HepG2 (cell line): ENCODE results near the gene EMC9. TPM values are rescaled to one million over a fixed set of nuclear protein-coding genes. Genes with fewer than 3 reads are reported as not detected.
A peak's percentile ranks its signal among the peaks of the same experiment; 100 is the strongest.

Experiments
- BORCS8-MEF2B ChIP-seq: sonication (generic); formaldehyde crosslinking; IDR thresholded peaks from 2 replicates; pipeline ENCODE4 v1.8.0; 2022; ENCODE audit warnings: mild to moderate bottlenecking, missing genetic modification reagents
- BRF2 ChIP-seq: sonication (generic); formaldehyde crosslinking; IDR thresholded peaks from 2 replicates; pipeline ENCODE4 v1.8.1; 2022; ENCODE audit warnings: mild to moderate bottlenecking, missing genetic modification reagents
- CC2D1A ChIP-seq: sonication (generic); formaldehyde crosslinking; IDR thresholded peaks from 2 replicates; pipeline ENCODE4 v1.8.1; 2023; ENCODE audit warnings: mild to moderate bottlenecking, missing genetic modification reagents
- KDM2A ChIP-seq: sonication (generic); formaldehyde crosslinking; IDR thresholded peaks from 2 replicates; pipeline ENCODE4 v1.4.0; 2020; ENCODE audit warnings: low read depth, missing genetic modification reagents, borderline replicate concordance
- PAX8 ChIP-seq: sonication (generic); formaldehyde crosslinking; IDR thresholded peaks from 2 replicates; pipeline ENCODE4 v1.8.0; 2022; ENCODE audit warnings: mild to moderate bottlenecking, missing genetic modification reagents, borderline replicate concordance
- PPARG ChIP-seq: conservative IDR thresholded peaks from 2 replicates; pipeline ENCODE4 v1.6.1; 2016; ENCODE audit warnings: missing biosample characterization, missing genetic modification reagents
- RBFOX2 ChIP-seq: fragments of 200-400 bp; formaldehyde crosslinking; IDR thresholded peaks from 2 replicates; pipeline ENCODE4 v1.6.1; 2017; ENCODE audit warnings: low read depth, mild to moderate bottlenecking, low read length
- SMYD3 ChIP-seq: sonication (generic); formaldehyde crosslinking; IDR thresholded peaks from 2 replicates; pipeline ENCODE4 v1.8.1; 2023; ENCODE audit warnings: mild to moderate bottlenecking, missing genetic modification reagents
- SSRP1 ChIP-seq: IDR thresholded peaks from 2 replicates; pipeline ENCODE4 v1.6.1; 2016; ENCODE audit warnings: control low read depth
- TARDBP ChIP-seq: sonication (generic); formaldehyde crosslinking; IDR thresholded peaks from 2 replicates; pipeline ENCODE4 v1.8.0; 2022; ENCODE audit warnings: mild to moderate bottlenecking, missing genetic modification reagents
- ZBTB7B ChIP-seq: sonication (generic); formaldehyde crosslinking; IDR thresholded peaks from 2 replicates; pipeline ENCODE4 v1.4.0; 2020; ENCODE audit warnings: missing genetic modification reagents
- ZC3H4 ChIP-seq: sonication (generic); formaldehyde crosslinking; IDR thresholded peaks from 2 replicates; pipeline ENCODE4 v1.4.0; 2020; ENCODE audit warnings: missing genetic modification reagents, borderline replicate concordance
- ZNF275 ChIP-seq: sonication (generic); formaldehyde crosslinking; IDR thresholded peaks from 2 replicates; pipeline ENCODE4 v1.8.0; 2022; ENCODE audit warnings: missing genetic modification reagents, mild to moderate bottlenecking, inconsistent platforms, borderline replicate concordance
- ZNF607 ChIP-seq: sonication (generic); formaldehyde crosslinking; IDR thresholded peaks from 2 replicates; pipeline ENCODE4 v1.5.1; 2020; ENCODE audit warnings: missing genetic modification reagents, mild to moderate bottlenecking, borderline replicate concordance
- ZNF790 ChIP-seq: sonication (generic); formaldehyde crosslinking; IDR thresholded peaks from 2 replicates; pipeline ENCODE4 v1.8.0; 2022; ENCODE audit warnings: missing genetic modification reagents, mild to moderate bottlenecking, borderline replicate concordance
- polyA plus RNA-seq, 8 experiments: library from polyadenylated mRNA; depleted of rRNA in 3 of 8; stranded (reverse) in 7 of 8; unstranded in 1 of 8; fragments of >200 nt; fragmentation: Illumina TruSeq in 4 of 8; extraction: Trizol in 4 of 8; gene quantifications; 2 replicates each; pipeline versions ENCODE4 v1.2.1 to v1.2.3, GENCODE V29; 2011 to 2016; ENCODE audit warnings: low read depth in 4 of 8, missing spikeins in 1 of 8, mixed read lengths in 1 of 8; ENCODE audit not compliant: insufficient read depth in 1 of 8
- total RNA-seq, 5 experiments: library from RNA; depleted of rRNA; stranded (reverse); fragments of >200 nt; fragmentation: Illumina TruSeq; extraction: Trizol; gene quantifications; 2 replicates each; pipeline ENCODE4 v1.2.3, GENCODE V29; 2016; ENCODE audit warnings: low read depth in 1 of 5
- TF ChIP-seq, protein P1 (sequence below): sonication (generic); formaldehyde crosslinking; IDR thresholded peaks from 2 replicates; pipeline ENCODE4 v1.8.0; 2022; ENCODE audit warnings: mild to moderate bottlenecking, missing genetic modification reagents; ENCODE audit not compliant: insufficient replicate concordance
- TF ChIP-seq, protein P2 (sequence below): sonication (generic); formaldehyde crosslinking; IDR thresholded peaks from 2 replicates; pipeline ENCODE4 v1.8.1; 2023; ENCODE audit warnings: mild to moderate bottlenecking, missing genetic modification reagents, borderline replicate concordance
- TF ChIP-seq, protein P3 (sequence below): sonication (generic); formaldehyde crosslinking; IDR thresholded peaks from 2 replicates; pipeline ENCODE4 v1.9.0; 2021; ENCODE audit warnings: missing genetic modification reagents, borderline replicate concordance
- TF ChIP-seq, protein P4 (sequence below): sonication (generic); formaldehyde crosslinking; IDR thresholded peaks from 2 replicates; pipeline ENCODE4 v1.4.0; 2020; ENCODE audit warnings: mild to moderate bottlenecking, missing genetic modification reagents

Gene EMC9
- total and polyA plus RNA-seq, 2 of the 13 experiments (the other 11 are each of a cell fraction or from before 2014, with no cell fraction given), result 60.5 to 78.7 TPM

DNA sequence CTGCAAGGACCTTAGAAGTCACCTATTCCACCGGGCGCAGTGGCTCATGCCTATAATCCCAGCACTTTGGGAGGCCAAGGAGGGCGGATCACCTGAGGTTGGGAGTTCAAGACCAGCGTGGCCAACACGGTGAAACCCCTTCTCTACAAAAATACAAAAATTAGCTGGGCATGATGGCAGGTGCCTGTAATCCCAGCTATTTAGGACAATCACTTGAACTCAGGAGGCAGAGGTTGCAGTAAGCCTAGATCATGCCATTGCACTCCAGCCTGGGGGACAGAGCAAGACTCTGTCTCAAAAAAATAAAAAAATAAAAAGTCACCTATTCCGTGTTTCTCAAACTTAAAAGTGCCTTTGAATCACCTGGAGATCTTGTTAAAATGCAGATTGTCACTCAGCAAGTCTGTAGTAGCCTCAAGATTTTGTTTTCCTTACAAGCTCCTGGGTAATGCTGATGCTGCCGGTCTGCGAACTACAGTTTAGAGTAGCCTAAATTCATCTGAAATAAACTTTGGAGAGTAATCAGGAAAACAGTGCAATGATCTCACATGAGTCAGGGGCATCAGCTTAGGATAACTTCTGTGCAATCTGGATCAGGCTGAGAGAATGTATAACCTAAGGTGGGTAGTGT is 35.7 kb downstream of the EMC9 start (continued):
- TF ChIP-seq BORCS8-MEF2B (CRISPR knock-in tag) (peak; percentile 17; the same call in 1 of the 2 replicates), ZNF275 (CRISPR knock-in tag) (0 out of 2 replicates have a peak, but pooled peaks have one; percentile 17), ZNF790 (CRISPR knock-in tag) (0 out of 2 replicates have a peak, but pooled peaks have one; percentile 34), ZC3H4 (CRISPR knock-in tag) (peak; percentile 85), RBFOX2 (0 out of 2 replicates have a peak, but pooled peaks have one; percentile 42), CC2D1A (CRISPR knock-in tag) (0 out of 2 replicates have a peak, but pooled peaks have one; percentile 88), BRF2 (0 out of 2 replicates have a peak, but pooled peaks have one; percentile 49), SSRP1 (peak; percentile 25; the same call in 1 of the 2 replicates), KDM2A (CRISPR knock-in tag) (peak; percentile 24; the same call in 1 of the 2 replicates), PAX8 (CRISPR knock-in tag) (0 out of 2 replicates have a peak, but pooled peaks have one; percentile 28), ZNF607 (CRISPR knock-in tag) (0 out of 2 replicates have a peak, but pooled peaks have one; percentile 47), ZBTB7B (0 out of 2 replicates have a peak, but pooled peaks have one; percentile 11), PPARG (CRISPR knock-in tag) (0 out of 2 replicates have a peak, but pooled peaks have one; percentile 5), SMYD3 (CRISPR knock-in tag) (peak; percentile 57; the same call in 1 of the 2 replicates), TARDBP (CRISPR knock-in tag) (peak; percentile 68; the same call in 1 of the 2 replicates)
- TF ChIP-seq, protein P1, sequence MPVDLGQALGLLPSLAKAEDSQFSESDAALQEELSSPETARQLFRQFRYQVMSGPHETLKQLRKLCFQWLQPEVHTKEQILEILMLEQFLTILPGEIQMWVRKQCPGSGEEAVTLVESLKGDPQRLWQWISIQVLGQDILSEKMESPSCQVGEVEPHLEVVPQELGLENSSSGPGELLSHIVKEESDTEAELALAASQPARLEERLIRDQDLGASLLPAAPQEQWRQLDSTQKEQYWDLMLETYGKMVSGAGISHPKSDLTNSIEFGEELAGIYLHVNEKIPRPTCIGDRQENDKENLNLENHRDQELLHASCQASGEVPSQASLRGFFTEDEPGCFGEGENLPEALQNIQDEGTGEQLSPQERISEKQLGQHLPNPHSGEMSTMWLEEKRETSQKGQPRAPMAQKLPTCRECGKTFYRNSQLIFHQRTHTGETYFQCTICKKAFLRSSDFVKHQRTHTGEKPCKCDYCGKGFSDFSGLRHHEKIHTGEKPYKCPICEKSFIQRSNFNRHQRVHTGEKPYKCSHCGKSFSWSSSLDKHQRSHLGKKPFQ, result peak; percentile 0
- TF ChIP-seq, protein P2, sequence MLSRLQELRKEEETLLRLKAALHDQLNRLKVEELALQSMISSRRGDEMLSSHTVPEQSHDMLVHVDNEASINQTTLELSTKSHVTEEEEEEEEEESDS, result 0 out of 2 replicates have a peak, but pooled peaks have one; percentile 78
- TF ChIP-seq, protein P3, sequence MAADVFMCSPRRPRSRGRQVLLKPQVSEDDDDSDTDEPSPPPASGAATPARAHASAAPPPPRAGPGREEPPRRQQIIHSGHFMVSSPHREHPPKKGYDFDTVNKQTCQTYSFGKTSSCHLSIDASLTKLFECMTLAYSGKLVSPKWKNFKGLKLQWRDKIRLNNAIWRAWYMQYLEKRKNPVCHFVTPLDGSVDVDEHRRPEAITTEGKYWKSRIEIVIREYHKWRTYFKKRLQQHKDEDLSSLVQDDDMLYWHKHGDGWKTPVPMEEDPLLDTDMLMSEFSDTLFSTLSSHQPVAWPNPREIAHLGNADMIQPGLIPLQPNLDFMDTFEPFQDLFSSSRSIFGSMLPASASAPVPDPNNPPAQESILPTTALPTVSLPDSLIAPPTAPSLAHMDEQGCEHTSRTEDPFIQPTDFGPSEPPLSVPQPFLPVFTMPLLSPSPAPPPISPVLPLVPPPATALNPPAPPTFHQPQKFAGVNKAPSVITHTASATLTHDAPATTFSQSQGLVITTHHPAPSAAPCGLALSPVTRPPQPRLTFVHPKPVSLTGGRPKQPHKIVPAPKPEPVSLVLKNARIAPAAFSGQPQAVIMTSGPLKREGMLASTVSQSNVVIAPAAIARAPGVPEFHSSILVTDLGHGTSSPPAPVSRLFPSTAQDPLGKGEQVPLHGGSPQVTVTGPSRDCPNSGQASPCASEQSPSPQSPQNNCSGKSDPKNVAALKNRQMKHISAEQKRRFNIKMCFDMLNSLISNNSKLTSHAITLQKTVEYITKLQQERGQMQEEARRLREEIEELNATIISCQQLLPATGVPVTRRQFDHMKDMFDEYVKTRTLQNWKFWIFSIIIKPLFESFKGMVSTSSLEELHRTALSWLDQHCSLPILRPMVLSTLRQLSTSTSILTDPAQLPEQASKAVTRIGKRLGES, result 0 out of 2 replicates have a peak, but pooled peaks have one; percentile 31
- TF ChIP-seq, protein P4, sequence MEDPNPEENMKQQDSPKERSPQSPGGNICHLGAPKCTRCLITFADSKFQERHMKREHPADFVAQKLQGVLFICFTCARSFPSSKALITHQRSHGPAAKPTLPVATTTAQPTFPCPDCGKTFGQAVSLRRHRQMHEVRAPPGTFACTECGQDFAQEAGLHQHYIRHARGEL (CRISPR knock-in tag), result 0 out of 2 replicates have a peak, but pooled peaks have one; percentile 7
